ENCODE results near the gene LEF1.

LEF1 gene

GRCh38 chr4:108175966-108176365 lies 7.2 kb upstream of the LEF1 start:
- no peak for DNase-seq (ENCODE audit: low spot score)

- no peak for DNase-seq (ENCODE audit: low spot score)
Observed at GRCh38 chr4:108174856-108175255, 6.1 kb upstream of the LEF1 start.

- no peak for DNase-seq (ENCODE audit: low spot score)
Observed at GRCh38 chr4:108173599-108174057, 4.9 kb upstream of the LEF1 start.

- DNase-seq (ENCODE audit: low spot score), result peak; percentile 65
Observed at GRCh38 chr4:108172753-108173598, 4.2 kb upstream of the LEF1 start.

GRCh38 chr4:108172231-108172752 lies 3.6 kb upstream of the LEF1 start:
- no peak for DNase-seq (ENCODE audit: low spot score)

GRCh38 chr4:108171339-108172230 lies 2.9 kb upstream of the LEF1 start:
- DNase-seq (ENCODE audit: low spot score), result no peak

- DNase-seq (ENCODE audit: low spot score), result no peak
Observed at GRCh38 chr4:108170631-108171338, 2.1 kb upstream of the LEF1 start.

GRCh38 chr4:108169664-108170063 lies 932 bp upstream of the LEF1 start:
- DNase-seq (ENCODE audit: low spot score), result no peak

GRCh38 chr4:108168160-108168670 lies 517 bp downstream of the LEF1 start:
- no peak for DNase-seq (ENCODE audit: low spot score)

GRCh38 chr4:108166441-108167315 lies 2.1 kb downstream of the LEF1 start:
- DNase-seq (ENCODE audit: low spot score), result peak; percentile 47

GRCh38 chr4:108166038-108166437 lies 2.7 kb downstream of the LEF1 start:
- DNase-seq (ENCODE audit: low spot score), result no peak

- no peak for DNase-seq (ENCODE audit: low spot score)
Observed at GRCh38 chr4:108165586-108165985, 3.1 kb downstream of the LEF1 start.

- no peak for DNase-seq (ENCODE audit: low spot score)
Observed at GRCh38 chr4:108163351-108163750, 5.4 kb downstream of the LEF1 start.

GRCh38 chr4:108160741-108161352 lies 7.9 kb downstream of the LEF1 start:
- no peak for DNase-seq (ENCODE audit: low spot score)

- DNase-seq (ENCODE audit: low spot score), result no peak
Observed at GRCh38 chr4:108159845-108160244, 8.9 kb downstream of the LEF1 start.

GRCh38 chr4:108157655-108158054 lies 11.1 kb downstream of the LEF1 start:
- DNase-seq (ENCODE audit: low spot score), result no peak

GRCh38 chr4:108156391-108156790 lies 12.3 kb downstream of the LEF1 start:
- DNase-seq (ENCODE audit: low spot score), result no peak

- DNase-seq (ENCODE audit: low spot score), result no peak
Observed at GRCh38 chr4:108155373-108155772, 13.4 kb downstream of the LEF1 start.

GRCh38 chr4:108152980-108153379 lies 15.8 kb downstream of the LEF1 start:
- no peak for DNase-seq (ENCODE audit: low spot score)

Data from HuH-7 (cell line).